Memory B cell (primary cell): ENCODE data around the gene PALLD.

Experiments used
- ATAC-seq: fragments of 150-1000 bp; cut with Tn5 transposase; 2 replicates; pipeline ENCODE4 v1.10.0; 2021; ENCODE audit warnings: low read depth, mild to moderate bottlenecking, moderate library complexity
- DNase-seq, 2 donors: peaks; one replicate each; pipeline ENCODE4 v3.0.0; 2022; ENCODE audit warnings: low spot score in 2 of 2
- H3K27ac Mint-ChIP-seq: one replicate; pipeline ENCODE4 v1.8.0; 2022; ENCODE audit warnings: mild to moderate bottlenecking, moderate library complexity, mixed read lengths
- H3K27me3 Mint-ChIP-seq: one replicate; pipeline ENCODE4 v1.8.0; 2022; ENCODE audit warnings: mixed read lengths
- H3K36me3 Mint-ChIP-seq: one replicate; pipeline ENCODE4 v1.8.0; 2022; ENCODE audit warnings: mild to moderate bottlenecking, mixed read lengths
- H3K4me1 Mint-ChIP-seq: one replicate; pipeline ENCODE4 v1.8.0; 2022; ENCODE audit warnings: mixed read lengths
- H3K4me3 Mint-ChIP-seq: one replicate; pipeline ENCODE4 v1.8.0; 2022; ENCODE audit warnings: mild to moderate bottlenecking, moderate library complexity, mixed read lengths
- H3K9me3 Mint-ChIP-seq: one replicate; pipeline ENCODE4 v1.8.0; 2022; ENCODE audit warnings: mixed read lengths

Gene PALLD

DNA sequence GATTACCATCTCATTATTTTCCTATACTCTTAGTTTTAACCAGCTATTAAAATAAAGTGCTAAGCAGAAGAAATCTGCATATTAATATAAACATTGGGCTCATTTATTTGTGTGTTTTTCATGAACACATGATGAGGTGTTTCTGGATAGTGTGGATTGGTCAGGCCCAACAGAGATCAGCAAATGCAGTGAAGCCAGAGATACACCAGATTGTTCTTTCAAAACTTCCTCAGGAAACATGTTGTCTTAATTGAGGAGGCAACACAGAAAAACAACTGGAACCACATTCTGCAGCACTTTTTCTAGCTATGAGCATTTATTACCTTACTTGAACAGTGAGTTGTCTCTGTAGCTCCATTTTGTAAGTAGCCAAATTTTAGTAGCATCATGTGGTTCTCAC is 69.9 kb downstream of the PALLD start:
- H3K27ac Mint-ChIP-seq, result no peak overlapping the region
- no peaks in the 10 kb centered on the region for H3K9me3 Mint-ChIP-seq
- no peaks in the 10 kb centered on the region for H3K36me3 Mint-ChIP-seq
- H3K4me3 Mint-ChIP-seq, result no peak overlapping the region
- no peak for DNase-seq
- peaks cover 8% of the 10 kb centered on the region for H3K27me3 Mint-ChIP-seq
- no peaks in the 10 kb centered on the region for H3K4me1 Mint-ChIP-seq
- no peak for ATAC-seq

DNA sequence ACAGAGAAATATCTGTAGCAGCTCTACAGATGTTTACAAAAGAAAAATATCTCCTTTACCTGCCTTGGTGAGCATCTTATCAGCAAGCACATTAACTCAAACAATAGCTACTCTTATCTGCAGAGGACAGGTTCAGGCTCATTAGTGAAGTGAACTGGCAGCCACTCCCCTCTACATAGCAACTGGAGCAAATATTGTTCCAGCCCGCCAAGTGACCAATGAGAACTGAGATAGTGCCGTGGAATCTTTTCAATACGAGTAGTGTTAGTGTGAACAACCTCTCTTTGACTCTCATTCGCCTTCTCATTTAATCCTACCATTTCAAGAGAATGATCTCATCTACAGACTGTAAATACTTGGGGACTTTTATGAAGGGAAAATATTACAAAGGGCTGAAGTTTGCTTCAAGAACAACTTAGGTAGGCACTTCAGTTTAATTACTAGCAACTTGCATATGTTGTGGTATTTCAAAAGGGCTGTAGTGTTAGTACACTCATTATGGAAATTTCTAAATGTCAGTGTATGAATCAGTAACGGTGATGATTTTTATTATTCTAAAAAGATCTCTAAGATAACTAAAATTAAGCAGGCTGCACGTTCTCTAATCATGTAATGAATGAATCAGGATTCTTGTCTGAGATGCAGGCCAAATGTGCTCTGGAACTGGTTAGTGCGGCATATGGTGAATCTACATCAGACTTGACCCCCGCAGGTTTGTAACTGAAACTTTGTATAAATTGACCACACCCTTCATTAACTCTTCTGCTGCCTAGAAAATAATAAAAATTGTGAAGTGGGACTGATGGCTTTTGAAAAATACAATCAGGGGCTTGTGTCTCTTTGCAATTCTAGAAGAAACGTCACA is 72.4 kb downstream of the PALLD start:
- no peaks in the 10 kb centered on the region for H3K9me3 Mint-ChIP-seq
- no peak for ATAC-seq
- H3K36me3 Mint-ChIP-seq, result no peaks in the 10 kb centered on the region
- H3K4me1 Mint-ChIP-seq, result no peaks in the 10 kb centered on the region
- no peak overlapping the region for H3K4me3 Mint-ChIP-seq
- DNase-seq, result no peak
- H3K27me3 Mint-ChIP-seq, result peaks cover 3% of the 10 kb centered on the region
- H3K27ac Mint-ChIP-seq, result no peak overlapping the region

DNA sequence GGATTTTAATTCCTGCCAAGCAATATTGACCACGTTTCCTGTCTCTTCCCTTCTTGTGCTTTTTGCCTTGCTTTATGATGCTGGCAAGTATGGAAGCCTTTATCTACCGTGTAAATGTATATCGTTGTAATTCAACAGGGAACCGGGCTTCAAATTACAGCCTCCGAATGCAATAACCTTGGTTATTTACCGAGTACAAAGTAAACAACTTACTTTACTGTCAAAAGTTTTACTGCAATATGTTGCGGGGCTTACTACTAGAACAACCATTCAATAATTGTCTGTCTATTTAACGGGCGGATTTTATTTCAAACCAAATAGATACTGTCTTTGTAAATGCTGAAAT is 73.1 kb downstream of the PALLD start:
- Mint-ChIP-seq H3K27ac (no peak overlapping the region), H3K36me3 (no peaks in the 10 kb centered on the region)

DNA sequence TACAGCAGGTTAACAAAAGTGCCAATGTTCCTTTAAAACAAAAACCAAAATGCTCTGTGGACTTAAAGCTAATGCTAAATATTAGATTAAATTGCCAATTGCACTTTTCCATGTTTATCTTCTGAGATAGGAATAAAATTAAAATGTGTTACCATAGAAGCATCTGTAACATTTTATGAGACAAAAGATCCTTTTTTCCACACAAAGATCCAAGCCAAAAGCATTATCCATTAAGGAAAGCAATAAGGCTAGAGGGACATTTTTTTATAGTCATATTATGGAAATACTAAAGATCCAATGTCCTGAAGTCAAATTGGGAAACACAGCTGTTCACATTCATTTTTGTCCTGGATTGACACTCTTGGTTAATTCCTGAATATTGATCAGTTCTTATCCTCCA is 73.6 kb downstream of the PALLD start:
- Mint-ChIP-seq H3K27ac (no peak overlapping the region), H3K9me3 (no peaks in the 10 kb centered on the region)

More for the DNA sequence above, 73.1 kb downstream of the PALLD start:
- H3K9me3 Mint-ChIP-seq, result no peaks in the 10 kb centered on the region
- ATAC-seq (no peak), DNase-seq (no peak)
- H3K4me3 Mint-ChIP-seq, result no peak overlapping the region
- no peaks in the 10 kb centered on the region for H3K4me1 Mint-ChIP-seq
- H3K27me3 Mint-ChIP-seq, result peaks cover 3% of the 10 kb centered on the region

DNA sequence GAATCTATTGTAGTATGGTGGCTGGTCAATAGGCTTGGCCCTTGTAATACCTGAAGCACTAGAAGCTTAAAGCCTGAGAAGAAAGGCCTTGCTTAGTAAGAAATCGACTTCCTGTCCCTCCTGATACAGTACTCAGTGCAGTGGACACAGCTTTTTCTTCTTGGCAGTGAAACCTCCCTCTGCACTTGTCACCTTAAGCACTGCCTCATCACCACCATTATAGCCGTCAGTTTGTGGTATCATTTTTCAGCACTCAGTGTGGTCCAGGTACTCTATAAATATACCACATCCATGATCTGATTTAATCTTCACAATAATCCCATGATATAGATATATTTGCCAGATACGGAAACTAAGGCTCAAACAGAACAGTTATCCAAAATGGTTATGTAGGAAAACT is 75.2 kb downstream of the PALLD start:
- no peak overlapping the region for H3K4me3 Mint-ChIP-seq
- H3K27ac Mint-ChIP-seq, result no peak overlapping the region
- no peaks in the 10 kb centered on the region for H3K4me1 Mint-ChIP-seq
- ATAC-seq (no peak), DNase-seq (no peak)
- H3K9me3 Mint-ChIP-seq, result no peaks in the 10 kb centered on the region
- no peaks in the 10 kb centered on the region for H3K27me3 Mint-ChIP-seq
- H3K36me3 Mint-ChIP-seq, result no peaks in the 10 kb centered on the region

More for the DNA sequence above, 73.6 kb downstream of the PALLD start:
- DNase-seq, result no peak
- H3K27me3 Mint-ChIP-seq, result no peaks in the 10 kb centered on the region
- no peaks in the 10 kb centered on the region for H3K36me3 Mint-ChIP-seq
- ATAC-seq, result no peak
- no peak overlapping the region for H3K4me3 Mint-ChIP-seq
- no peaks in the 10 kb centered on the region for H3K4me1 Mint-ChIP-seq

DNA sequence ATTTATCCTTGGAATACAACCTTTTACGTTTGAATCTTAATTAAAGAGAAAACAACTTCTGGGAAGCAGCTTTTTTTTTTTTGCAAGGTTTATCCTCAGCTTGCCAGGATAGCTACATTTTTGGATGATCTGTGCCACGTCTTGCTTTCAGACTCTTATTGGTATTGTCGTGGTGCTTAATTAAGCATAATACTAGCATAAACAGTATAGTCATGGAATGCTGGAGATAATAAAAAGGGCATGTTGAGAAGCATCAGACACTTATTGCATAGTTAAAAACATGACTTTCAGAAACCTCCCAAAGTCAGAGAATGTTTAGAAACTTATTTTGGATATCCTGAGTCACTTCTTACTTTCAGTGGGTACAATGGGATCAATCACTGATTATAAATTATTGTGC is 77.0 kb downstream of the PALLD start:
- Mint-ChIP-seq H3K27ac (no peak overlapping the region), H3K4me3 (no peak overlapping the region), H3K27me3 (no peaks in the 10 kb centered on the region), H3K36me3 (no peaks in the 10 kb centered on the region), H3K4me1 (no peaks in the 10 kb centered on the region), H3K9me3 (no peaks in the 10 kb centered on the region)
- DNase-seq, result no peak
- no peak for ATAC-seq

DNA sequence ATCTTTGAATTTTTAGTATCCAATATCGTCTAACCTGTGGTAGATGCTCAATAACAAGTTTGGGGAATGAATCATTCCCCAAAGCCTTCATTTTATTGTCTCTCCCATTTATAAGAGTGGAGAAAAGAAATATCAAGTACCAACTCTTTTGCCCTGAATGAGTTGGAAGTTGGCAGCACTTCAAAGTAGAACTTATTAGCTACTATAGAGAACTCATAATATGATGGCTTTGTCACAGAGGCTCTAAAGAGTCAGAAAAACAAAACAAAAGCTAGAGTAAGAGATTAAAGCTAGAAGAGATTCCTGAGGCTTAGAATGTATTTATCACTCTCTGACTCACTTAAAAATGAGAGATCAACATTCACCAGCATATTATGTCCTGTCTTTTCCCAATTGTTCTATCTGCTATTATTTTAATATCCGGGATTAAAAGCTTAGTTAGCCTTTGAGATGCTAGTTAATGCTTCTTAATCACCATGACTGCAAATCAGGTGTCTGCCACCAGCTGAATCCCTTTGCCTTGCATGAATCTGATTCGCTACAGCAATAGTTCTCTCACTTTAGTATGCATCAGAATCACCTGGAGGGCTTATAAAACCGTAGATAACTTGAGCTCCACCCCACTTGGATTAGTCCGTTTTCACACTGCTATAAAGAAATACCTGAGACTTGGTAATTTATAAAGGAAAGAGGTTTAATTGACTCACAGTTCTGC is 77.9 kb downstream of the PALLD start:
- Mint-ChIP-seq H3K27ac (no peak overlapping the region), H3K4me3 (no peak overlapping the region), H3K4me1 (no peaks in the 10 kb centered on the region), H3K27me3 (no peaks in the 10 kb centered on the region), H3K9me3 (no peaks in the 10 kb centered on the region), H3K36me3 (no peaks in the 10 kb centered on the region)
- no peak for ATAC-seq
- no peak for DNase-seq

DNA sequence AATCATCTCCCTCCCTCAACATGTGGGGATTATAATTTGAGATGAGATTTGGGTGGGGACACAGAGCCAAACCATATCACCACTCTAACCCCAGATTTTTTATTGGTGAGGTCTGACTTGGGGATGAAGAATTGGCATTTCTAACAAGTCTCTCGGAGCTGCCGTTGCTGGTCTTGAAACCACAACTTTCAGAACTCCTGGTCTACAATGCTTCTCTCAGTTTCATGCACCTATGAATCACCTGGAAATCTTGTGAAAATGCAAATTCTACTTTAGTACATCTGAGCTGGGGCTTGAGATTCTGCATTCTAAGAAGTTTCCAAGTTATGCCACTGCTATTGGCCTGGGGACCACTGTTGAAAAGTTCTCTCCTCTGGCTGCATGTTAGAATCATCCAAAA is 78.6 kb downstream of the PALLD start:
- Mint-ChIP-seq H3K27ac (no peak overlapping the region), H3K27me3 (no peaks in the 10 kb centered on the region), H3K9me3 (no peaks in the 10 kb centered on the region), H3K36me3 (no peaks in the 10 kb centered on the region), H3K4me3 (no peak overlapping the region), H3K4me1 (no peaks in the 10 kb centered on the region)
- no peak for ATAC-seq
- no peak for DNase-seq

DNA sequence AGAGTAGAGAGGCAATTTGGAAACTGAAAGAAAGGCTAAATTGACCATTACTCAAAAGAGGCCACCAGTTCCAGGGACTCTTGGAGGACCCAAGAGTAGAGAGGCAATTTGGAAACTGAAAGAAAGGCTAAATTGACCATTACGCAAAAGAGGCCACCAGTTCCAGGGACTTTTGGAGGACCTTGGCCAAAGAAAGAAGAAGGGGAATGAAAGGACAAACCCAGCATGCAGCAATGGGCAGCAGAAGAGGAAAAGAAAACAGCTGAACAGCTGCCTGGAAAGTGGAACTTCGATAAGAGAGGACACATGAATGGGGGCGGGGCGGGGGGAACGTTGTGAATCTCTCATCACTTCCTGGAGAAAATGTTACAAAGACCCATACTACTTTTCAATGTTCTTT is 80.8 kb downstream of the PALLD start:
- Mint-ChIP-seq H3K4me3 (no peak overlapping the region), H3K4me1 (no peaks in the 10 kb centered on the region), H3K9me3 (peaks cover 5% of the 10 kb centered on the region), H3K27ac (no peak overlapping the region), H3K27me3 (no peaks in the 10 kb centered on the region), H3K36me3 (no peaks in the 10 kb centered on the region)
- DNase-seq (no peak), ATAC-seq (no peak)

DNA sequence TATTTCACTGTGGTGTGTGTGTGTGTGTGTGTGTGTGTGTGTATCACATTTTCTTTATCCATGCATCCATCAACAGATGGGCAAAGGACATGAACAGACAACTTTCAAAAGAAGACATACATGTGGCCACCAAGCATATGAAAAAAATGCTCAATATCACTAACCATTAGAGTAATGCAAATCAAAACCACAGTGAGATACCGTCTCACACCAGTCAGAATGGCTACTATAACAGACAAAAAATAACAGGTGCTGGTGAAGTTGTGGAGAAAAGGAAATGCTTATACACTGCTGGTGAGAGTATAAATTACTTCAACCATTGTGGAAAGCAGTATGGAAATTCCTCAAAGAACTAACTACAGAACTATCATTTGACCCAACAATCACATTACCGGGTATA is 83.4 kb downstream of the PALLD start:
- Mint-ChIP-seq H3K27me3 (no peaks in the 10 kb centered on the region), H3K27ac (no peak overlapping the region), H3K36me3 (no peaks in the 10 kb centered on the region), H3K9me3 (peaks cover 5% of the 10 kb centered on the region), H3K4me1 (no peaks in the 10 kb centered on the region), H3K4me3 (no peak overlapping the region)
- DNase-seq (no peak), ATAC-seq (no peak)

DNA sequence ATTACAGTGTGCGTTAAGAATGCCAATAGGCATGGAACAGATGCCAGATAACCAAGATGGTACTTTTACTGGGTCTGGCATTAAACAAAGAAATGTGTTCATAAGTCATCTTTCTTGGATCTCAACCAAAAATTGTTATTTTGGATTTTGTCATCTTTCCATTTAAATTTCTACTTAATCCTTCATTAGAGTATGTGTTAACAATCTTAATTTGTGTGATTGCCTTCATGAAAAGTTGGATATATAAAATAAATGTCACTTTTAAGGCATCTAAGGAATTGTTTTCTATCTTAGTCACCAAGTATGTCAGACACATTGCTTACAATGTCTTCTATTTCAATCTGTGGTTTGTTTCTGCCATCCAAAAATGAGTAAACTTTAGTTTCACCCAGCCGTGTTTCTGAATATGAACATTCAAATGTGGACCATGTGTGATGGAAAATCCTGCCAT is 87.5 kb downstream of the PALLD start:
- Mint-ChIP-seq H3K4me1 (no peaks in the 10 kb centered on the region), H3K4me3 (no peak overlapping the region), H3K9me3 (peaks cover 5% of the 10 kb centered on the region), H3K27me3 (no peaks in the 10 kb centered on the region), H3K27ac (no peak overlapping the region), H3K36me3 (no peaks in the 10 kb centered on the region)
- no peak for ATAC-seq
- no peak for DNase-seq

DNA sequence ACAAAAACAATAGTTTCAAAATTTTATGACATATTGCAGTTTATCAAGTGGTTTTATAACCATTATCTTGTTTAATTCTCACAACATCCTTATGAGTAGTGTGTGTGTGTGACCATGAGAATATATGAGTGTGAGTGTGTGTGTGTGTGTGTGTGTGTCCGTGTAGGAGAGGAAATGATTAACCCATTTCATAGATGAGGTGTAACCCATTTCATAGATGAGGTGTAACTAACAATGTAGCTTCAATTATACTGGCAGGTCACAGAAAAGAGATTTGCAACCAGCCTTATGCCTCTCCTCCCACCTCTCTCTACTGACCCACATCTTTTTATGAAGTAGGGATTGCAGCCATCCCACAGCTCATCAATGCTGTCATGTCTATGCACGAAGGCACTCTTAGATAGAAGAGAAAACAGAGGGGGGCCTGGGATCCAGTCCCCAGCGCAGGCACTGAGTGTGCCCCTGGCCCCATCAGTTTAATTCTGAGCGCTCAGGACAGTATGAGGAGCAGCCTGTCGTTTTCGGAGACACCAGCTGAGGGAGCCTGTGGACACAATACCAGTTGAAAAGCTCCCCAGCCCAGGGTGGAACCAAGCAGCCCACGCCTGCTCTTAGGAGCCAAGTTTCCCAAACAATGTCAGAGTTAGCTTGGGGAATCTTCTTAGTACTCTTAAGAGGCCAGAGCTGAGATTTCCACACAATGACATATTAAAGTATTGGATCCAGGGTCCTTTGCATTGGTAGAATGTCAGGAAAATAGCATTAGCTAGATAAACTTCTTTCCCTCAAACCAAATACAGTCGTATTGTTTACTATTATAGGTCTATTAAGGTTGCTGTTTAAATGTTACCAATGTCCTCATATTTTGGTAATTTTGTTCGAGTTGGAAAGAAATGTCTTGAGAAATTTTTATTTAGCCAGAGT is 88.6 kb downstream of the PALLD start:
- H3K9me3 Mint-ChIP-seq, result peaks cover 5% of the 10 kb centered on the region
- H3K27me3 Mint-ChIP-seq, result peaks cover 1% of the 10 kb centered on the region
- ATAC-seq (no peak), DNase-seq (no peak)
- no peaks in the 10 kb centered on the region for H3K36me3 Mint-ChIP-seq
- no peaks in the 10 kb centered on the region for H3K4me1 Mint-ChIP-seq
- H3K27ac Mint-ChIP-seq, result no peak overlapping the region
- no peak overlapping the region for H3K4me3 Mint-ChIP-seq

DNA sequence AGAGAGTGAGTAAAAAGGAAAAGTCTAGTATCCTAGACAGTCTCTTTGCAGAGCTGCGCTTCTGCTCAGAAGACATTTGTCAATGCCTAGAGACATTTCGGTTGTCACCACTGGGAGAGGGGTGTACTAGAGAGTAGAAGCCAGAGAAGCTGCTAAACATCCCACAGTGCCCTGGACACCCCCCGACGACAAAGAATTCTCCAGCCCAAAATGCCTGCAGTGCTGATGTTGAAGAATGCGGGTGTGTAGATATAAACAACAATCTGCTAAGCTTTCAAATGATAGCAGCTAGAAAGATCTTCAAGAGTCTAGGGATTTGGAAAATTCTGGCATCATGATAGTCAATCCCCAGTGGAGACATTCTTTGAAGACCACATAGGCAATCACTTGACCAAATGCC is 90.1 kb downstream of the PALLD start:
- ATAC-seq (no peak), DNase-seq (no peak)
- no peak overlapping the region for H3K27ac Mint-ChIP-seq
- H3K36me3 Mint-ChIP-seq, result no peaks in the 10 kb centered on the region
- H3K4me3 Mint-ChIP-seq, result no peak overlapping the region
- H3K9me3 Mint-ChIP-seq, result no peaks in the 10 kb centered on the region
- peaks cover 1% of the 10 kb centered on the region for H3K27me3 Mint-ChIP-seq
- no peaks in the 10 kb centered on the region for H3K4me1 Mint-ChIP-seq
